T-helper 2 cell treated with Interferon-gamma antibody and Interleukin-4, amounts not matched to agents 100 ng/mL and 5 ng/mL, for 36 hours (primary cell): ENCODE results near the gene LYRM2. TPM values are rescaled to one million over a fixed set of nuclear protein-coding genes. Genes with fewer than 3 reads are reported as not detected.

Source experiments
- intact Hi-C: fragments of 100-400 bp; cut with micrococcal nuclease; formaldehyde crosslinking; loops from one replicate; pipeline ENCODE4 v1.15.1; 2023
- total RNA-seq: library from RNA; stranded (reverse); gene quantifications from 2 replicates; pipeline ENCODE4 v1.2.3, GENCODE V29; 2022

LYRM2 gene, protein sequence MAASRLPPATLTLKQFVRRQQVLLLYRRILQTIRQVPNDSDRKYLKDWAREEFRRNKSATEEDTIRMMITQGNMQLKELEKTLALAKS
- total RNA-seq, result 30.5 and 31.0 TPM in 2 replicates

DNA sequence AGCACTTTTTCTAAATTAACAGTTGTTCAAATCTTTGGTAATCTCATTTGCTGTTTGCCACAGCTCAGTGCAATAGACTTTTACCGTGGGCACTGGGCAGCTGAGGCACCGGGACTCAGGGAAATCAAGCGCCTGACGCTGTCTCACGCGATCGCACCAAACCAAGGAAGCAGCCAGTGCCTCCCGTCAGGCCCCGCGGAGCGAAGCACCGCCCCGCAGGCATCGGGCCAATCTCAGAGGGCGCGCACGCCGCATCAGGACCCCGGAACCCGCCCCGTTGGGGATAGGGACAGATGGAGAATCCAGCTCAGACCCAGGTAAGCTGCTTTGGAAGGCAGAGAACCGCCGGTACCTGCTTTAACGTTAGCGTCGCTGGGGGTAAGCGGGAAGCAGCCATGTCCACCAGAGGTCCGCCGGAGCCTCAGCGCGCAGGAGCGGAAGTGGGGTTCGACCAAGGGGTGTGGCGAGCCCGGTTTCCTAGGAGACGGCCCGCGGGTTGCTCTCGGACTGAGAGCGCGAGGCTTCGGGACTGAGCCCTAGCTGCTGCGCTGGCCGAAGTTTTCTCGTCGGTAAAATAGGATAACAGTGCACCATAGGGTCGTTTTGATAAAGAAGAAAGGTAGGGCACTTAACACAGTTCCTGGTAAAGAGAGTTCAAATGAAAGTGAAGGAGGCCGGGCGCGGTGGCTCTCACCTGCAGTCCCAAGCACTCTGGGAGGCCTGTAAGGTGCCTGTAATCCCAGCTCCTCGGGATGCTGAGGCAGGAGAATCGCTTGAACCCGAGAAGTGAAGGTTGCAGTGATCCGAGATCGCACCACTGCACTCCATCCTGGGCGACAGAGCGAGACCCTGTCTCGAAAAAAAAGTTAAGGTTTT, at the start of gene LYRM2:
Gene LYRM2 (minus strand): TSS at position 428 of the 876 bp plus-strand sequence. CDS start 31 bp downstream, at position 397.
- intact Hi-C loops, result loop anchor here (1.0 kb wide), 6 partner anchors 181 to 949 kb away; partner anchors contain the start of genes CASP8AP2, MAP3K7, MDN1 and PNRC1

DNA sequence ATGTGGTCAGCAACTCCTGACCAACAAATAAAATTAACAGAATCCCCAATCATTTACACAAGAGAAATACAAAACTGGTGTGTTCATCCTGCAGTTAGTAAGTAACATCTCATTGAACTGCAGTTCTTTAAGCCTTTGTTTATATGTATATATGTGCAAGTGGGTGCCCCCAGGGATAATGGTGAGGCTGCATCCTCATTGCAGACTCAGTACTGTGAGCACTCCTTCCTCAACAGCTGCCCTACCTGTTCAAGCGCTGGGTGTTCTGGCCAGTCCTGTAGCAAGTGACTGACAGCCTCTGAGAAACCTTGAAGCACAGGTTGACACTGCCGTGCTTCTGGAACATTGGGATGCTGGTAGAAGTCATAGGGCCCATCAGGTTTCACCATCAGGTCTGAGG, 49.8 kb upstream of the LYRM2 start:
- intact Hi-C loops, result no loop called here

DNA sequence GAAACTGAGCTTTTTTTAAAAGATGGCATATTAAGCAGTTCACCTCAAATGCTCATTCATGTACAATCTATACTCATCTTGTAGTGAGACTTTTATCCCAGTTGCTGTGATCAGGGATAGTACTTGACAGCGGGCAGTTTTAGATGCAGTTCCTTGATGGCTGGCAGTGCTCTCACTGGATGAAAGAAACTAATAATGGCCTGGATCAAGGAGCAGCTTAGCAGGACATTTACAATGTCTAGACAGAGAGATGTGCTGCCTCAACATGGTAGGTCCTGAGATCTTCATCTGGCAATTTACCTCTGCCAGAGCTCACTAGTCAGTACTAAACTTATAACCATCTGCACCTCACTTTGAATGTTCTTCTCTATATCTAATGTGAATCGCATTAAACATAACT, 46.8 kb upstream of the LYRM2 start:
- intact Hi-C loops, result no loop called here

DNA sequence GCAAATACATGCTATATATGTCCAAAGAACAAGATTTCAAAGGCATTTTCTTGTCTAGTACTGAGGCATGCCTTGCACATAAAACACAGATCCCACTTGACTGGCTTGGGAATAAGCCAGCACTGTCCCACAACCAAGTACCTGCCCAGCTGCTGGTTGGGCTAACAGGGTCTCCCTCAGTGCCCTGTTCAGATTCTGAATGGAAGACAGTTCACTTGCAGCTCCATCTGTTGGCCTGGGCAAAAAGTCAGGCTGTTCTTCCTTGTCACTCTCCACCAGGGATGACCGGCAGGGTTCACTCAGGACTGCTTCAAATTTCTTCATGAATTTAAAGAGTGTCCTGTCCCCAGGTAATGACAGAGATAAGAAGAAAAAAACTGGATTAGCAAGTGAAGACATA, 44.4 kb upstream of the LYRM2 start:
- intact Hi-C loops, result no loop called here

DNA sequence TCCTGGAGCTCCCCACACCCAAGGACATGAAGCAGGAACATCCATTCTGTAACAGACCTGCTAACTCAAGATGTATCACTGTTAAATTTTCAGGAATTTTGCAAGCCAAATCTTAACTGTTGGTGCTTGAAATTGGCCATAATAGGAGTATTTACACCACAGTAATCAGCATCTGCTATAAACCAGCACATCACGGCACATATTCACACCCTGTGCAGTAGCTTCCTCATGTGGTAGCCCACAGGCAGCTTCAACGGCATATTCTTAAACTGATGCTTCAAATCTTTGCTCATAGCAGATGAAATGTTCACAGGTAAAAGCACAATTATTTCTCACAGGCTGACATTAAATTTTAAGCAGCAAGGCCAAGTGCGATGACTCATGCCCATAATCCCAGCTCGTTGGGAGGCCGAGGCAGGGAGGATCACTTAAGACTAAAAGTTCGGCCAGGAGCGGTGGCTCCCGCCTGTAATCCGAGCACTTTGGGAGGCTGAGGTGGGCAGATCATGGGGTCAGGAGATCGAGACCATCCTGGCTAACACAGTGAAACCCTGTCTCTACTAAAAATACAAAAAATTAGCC, 43.5 kb upstream of the LYRM2 start:
- intact Hi-C loops, result no loop called here

DNA sequence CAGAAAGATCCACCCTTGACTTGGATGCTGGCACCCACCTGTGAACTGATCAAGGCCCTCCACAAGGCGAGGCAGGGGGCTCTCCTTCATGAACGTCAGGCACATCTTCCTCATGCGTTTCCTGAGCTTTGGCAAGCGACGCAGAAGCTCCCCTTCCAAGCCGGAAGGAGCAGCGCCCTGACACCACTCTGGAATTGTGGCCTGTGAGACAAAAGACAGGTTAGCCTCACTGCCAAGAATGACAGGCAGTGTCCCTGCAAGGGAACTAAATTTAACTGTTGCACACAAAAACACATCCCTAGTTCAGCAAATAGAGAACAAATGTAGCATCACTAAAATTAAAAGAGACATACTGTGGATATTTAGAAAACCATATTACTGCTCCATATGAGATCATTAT, 42.0 kb upstream of the LYRM2 start:
- intact Hi-C loops, result no loop called here

DNA sequence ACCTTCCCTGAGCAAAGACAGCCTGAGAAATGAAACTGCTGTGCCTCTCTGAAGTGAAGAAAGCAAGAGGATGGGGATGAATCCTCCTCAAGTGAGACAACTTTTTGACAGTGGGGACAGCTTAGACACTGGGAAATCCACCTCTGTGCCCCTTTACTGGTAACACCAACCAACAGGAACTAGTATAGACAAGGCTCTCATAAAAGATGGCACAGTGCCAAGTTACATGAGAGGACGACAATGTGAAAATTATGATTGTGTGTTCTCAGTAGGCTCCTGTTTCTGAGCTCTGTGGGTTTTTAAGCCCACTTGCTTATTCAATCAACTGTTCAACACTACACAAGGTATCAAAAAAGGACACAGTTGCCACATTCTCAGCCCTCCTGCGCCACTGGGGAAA, 41.6 kb upstream of the LYRM2 start:
- intact Hi-C loops, result no loop called here

DNA sequence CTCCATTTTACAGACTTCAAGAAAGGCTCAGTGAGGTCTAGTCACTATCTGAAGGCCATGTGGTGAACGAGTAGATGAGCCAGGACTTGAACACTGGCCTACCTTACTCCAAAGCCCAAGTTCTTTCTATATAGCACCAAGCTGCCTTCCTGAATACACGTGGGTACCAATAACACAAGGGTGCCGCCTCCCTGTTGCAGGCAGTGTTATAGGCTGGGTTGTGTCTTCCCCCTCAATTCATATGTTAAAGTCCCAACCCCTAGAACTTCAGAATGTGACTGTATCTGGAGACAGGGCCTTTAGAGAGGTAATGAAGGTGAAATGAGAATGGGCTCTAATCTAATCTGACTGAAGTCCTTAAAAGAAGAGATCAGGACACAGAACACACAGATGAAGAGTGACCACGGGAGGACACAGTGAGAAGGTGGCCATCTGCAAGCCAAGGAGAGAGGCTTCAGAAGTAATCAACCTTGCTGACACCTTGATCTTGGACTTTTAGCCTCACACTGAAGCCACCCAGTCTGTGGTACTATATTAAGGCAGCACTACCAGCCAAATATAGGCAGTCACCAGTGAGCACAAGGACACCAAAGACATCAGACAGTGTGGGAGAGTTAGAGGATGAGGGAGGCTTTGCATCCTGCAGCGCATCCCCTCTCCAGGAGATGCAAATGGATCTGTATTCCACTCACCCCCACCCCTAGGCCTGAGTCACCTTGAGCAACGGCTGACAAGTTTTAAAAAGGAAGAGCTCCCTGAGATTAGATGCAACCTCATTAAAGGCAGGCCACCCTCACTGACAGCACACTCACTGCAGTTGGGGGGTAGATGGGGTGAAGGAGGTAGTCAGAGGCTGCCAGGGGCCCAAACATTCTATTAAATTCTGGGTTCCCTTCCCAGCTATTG, 40.9 kb upstream of the LYRM2 start:
- intact Hi-C loops, result no loop called here

DNA sequence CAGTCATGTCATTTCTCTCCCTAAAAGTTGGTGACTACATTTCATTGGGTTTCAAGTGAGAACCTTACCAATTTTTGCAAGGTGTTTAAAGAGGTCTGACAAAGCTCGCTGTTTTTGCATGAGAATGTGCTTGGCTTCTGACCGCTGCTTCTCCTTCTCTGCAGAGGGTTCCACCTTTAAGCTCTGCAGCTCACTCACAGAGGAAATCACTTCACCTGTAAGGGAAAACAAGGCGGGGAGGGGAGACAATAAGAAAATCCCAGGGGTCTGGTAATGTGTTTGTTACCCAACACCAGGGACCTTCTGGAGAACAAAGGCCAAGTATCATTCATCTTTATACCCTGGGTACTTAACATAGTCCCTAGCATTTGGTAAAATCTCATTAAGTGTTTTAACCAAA, 40.0 kb upstream of the LYRM2 start:
- intact Hi-C loops, result no loop called here

DNA sequence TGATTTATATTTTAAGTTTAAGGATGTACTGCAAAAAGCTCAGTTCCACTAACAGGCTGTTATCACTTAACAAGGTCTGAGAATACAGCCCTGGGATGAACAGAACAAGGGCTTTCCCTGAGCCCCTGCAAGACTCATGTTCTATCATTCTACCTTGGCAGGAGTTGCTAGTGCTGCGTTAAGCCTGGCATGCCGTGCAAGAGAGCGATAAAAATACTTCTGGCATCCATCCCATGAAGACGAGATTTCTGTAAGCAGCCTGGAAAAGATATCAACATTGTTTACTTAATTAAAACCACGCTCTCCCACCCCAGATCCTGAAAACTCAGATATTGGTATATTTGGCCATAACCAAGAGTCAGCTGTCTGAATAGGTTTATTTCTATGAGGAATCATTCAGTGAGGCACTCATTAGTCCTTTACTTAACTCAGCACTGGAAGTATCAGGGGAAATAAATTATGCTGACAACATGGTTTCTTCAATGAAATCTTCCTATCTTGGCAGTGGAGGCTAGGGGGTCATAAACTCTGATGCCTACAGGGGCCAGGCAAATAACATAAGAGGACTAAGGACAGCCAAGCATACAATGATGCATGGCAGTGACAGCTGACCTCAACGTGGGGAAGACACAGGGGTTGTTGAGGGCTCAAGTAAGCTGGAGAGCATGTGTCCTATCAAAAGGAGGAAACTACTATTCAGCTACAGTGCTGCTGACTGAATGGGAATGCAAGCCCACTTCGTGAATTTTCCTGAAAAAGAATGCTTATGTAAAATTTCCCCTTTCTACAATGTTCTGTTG, 37.6 kb upstream of the LYRM2 start:
- intact Hi-C loops, result no loop called here

DNA sequence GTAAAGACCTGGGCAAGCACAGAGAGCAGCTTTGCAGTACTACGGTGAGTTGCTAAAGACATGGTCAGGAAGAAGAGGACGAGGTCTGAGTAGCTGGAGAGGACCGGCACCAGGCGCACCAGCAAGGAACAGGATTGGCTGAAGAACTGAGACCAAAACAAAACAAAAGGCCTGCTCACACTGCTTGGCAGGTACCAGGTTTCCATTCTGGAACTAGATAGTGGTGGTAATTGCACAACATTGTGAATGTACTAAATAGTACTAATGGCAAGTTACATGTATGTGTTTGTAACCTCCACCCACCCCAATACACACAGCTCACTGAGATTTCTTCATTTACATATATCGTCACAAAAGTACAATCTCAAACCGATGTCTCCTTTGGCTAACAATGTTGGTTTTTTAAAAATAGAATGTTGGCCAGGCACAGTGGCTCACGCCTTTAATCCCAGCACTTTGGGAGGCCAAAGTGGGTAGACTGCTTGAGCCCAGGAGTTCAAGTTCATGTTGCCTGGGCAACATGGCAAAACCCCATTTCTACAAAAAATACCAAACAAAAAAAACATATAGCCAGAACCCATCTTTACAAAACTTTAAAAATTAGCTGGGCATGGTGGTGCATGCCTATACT, 32.5 kb upstream of the LYRM2 start:
- intact Hi-C loops, result no loop called here

DNA sequence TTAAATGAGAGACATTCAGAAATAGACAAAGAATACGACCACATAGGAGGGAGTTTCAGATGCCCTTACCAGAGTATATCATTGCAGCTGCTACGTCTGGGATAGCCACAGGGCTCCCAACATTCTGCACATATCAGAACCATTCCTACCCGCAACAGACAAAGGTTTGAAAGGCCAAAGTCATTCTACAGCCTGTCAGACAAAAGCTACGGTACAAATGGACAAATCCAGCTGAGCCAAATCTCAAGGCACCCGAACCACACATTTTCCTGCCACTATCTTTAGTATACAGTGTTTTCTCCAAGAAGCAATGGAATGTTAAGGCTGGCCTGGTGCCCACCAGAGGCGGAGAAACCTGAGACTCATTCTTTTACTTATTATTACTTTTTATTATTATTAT, 30.5 kb upstream of the LYRM2 start:
- intact Hi-C loops, result no loop called here

DNA sequence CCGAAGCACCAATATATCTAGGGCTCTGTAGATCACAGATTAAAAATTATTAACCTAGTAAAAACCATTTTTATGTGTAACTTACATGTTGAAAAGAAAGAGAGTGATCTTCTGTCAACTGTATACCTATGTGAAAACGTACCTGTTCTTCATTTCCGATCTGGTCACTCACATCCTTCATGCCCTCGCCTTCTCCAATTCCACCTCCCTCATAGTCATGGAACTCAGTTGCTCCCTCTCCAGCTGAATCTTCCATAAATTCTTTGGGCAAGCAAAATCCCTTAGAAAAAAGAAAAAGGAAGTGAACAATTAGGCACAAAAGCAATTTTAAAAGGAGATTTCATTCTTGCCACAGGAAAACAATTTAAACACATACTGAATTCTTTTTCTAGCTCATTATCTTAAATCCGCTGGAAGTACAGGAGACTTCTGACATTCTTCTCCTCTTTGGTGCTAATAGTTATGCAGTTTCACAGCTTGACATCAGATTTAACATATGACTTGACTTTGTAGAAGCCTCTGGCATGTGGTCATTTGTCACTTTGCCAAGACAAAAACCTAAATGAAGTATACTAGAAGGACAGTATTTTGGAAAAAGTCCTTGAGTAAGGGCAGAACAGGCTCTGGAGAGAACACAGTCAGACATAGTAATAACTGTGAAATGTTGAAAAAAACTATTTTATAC, 29.5 kb upstream of the LYRM2 start:
- intact Hi-C loops, result no loop called here

DNA sequence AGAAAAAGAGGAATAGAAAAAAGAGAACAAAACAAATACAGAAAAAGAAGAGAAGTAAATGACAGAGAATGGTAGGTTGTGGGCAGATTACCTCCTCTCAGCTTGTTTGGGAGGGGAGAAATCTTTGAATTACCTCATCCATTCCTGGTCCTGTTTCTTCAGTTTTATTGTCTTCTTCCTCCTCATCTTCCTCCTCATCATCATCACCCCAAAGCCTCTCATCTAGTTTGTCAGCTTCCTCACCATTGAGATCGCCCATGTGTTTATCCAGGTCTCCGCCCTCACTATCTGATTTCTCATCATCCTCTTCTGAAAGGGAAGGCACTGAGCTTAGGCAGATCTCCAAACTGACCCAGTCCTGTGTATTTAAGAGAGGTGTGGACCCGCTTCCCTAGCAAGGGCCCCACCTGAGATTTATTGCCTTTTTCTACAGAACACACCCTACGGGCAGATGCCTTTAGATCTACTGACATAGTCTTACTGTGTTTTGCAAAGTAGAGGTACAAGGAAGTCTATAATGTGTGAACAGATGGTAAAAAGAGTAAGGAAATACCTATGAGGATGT, 24.2 kb upstream of the LYRM2 start:
- intact Hi-C loops, result no loop called here

DNA sequence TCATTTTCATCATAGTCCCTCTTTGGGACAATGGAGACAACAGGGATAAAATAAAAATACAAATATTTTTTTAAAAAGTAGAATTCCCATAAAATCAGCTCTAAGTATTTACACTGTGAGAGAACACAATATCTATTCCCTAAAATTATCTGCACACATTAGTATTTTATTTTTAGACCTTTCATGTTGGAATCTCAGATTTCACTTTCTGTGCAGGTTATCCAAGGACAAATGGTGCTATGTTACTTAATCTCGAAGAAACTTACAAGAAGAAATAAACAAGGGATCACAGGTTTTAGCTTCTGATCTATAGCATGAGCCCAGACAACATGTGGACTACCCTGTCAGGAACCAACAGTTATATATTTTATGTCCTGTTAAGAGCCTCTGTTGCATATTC, 23.0 kb upstream of the LYRM2 start:
- intact Hi-C loops, result no loop called here

DNA sequence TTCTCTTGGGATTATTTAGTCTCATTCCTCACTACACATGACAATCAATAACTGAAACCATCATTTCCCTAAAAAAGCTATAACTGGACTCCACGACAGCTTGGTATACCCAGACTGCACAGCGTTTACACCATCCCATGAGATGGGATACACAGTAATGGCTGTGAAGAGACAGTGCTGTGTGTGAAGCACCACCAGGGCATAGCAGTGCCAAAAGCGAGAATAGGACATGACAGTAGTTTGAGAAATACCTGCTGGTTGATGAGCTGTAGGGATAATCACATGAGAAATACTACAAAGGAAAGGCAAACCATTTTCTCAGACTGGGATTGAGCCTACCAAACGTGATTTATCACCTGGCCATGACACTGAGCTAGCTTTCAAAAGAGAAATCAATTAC, 22.4 kb upstream of the LYRM2 start:
- intact Hi-C loops, result no loop called here

DNA sequence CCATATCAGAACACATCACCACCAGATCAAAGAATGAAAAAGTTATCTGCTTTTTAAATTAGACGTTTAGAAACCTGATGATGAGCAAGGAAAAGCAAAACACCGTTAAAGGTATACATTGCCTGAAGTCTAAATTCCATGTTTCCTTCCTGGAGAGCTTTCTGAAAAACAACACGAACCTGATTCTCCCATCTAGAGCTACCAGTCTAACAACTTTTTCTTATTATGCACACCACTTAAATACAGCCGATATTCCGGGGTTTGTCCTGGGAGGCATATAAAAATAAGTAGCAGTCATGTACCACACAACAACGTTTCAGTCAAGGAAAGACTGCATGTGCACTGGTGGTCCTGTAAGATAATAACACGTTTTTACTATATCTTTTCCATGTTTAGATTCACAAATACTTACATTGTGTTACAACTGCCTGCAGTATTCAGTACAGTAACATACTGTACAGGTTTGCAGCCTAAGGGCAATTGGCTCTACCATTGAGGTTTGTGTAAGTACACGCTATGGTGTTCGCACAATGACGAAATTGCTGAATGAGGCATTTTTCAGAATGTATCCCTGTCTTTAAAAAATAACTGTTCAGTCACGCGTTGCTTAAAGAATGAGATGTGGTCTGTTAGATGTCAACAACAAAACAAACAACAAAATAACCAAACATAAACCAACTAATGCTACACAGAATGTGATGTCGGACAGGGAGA, 19.1 kb upstream of the LYRM2 start:
- intact Hi-C loops, result no loop called here

DNA sequence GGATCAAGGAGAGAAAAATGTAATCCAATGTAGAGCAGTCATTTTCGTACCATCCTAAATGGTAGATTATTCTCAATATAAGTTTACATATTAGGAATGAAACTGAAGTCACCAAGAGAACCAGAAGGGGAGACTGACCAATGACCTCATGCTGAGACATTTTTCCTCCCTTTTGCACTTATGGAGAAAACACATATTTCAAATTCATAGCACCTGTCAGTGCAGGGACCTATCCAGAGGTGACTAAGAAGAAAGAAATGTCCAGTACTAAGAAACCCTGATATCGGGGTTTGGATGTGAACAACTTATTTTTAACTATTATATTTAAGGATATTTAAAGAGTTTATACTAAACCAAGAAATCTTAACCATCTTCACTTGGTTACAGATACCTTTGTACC, 16.6 kb upstream of the LYRM2 start:
- intact Hi-C loops, result no loop called here

DNA sequence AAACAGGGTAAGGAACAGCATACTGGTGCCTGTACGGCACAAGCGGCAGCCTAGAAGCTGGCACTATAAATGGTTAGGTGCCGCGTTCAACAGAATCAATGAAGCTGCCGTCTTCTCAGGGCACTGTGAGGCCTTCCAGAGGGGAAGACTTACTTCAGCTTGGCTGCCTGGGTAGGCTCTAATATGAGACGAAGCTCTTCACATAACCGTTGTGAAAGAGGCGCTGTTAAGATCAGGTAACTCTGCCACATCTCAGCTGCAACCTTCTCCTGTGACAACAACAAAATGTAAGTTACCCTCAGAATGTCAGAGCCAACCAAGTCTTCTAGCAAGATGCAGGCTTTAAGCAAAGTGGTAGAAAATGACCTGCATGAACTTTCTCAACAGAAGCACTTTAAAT, 12.0 kb upstream of the LYRM2 start:
- intact Hi-C loops, result no loop called here
